A549 (cell line): ENCODE results near the gene ELOVL6. TPM values are rescaled to one million over a fixed set of nuclear protein-coding genes. Genes with fewer than 3 reads are reported as not detected.

Source experiments
- ATAC-seq, 2 experiments: fragments of 200-7000 bp in 1 of 2; fragments of >200 bp in 1 of 2; cut with Nextera tagmentation in 1 of 2; cut with Tn5 transposase in 1 of 2; 3 replicates each; pipeline versions ENCODE4 v1.8.0 to v1.9.1; 2018 to 2020; ENCODE audit warnings: mild to moderate bottlenecking in 1 of 2, moderate library complexity in 1 of 2
- CTCF ChIA-PET: fragments of 300-600 bp; sonication (Branson Sonifier 250); formaldehyde crosslinking; extraction: SDS; loops from one replicate; lab custom pipeline; 2021; ENCODE audit warnings: antibody characterized with exemption, inconsistent platforms; lab: Yijun Ruan, JAX
- POLR2A ChIA-PET: fragments of 350-600 bp; formaldehyde crosslinking; extraction: SDS; loops from one replicate; lab custom pipeline; 2021; ENCODE audit warnings: antibody characterized with exemption, inconsistent platforms; lab: Yijun Ruan, JAX
- DNase-seq, 2 experiments: peaks; one replicate each; pipeline versions ENCODE4 v3.0.0 to v3.0.0-alpha.2; 2011 to 2016; ENCODE audit warnings: low read depth in 1 of 2, low spot score in 1 of 2
- FAIRE-seq: peaks from 2 replicates; lab custom pipeline; 2011; peaks lifted over from hg19 to GRCh38; lab: Jason Lieb, UNC
- H3K27ac ChIP-seq, 2 experiments: fragments of >200 bp; sonication (Bioruptor Twin); formaldehyde crosslinking; 3 replicates each; pipeline ENCODE4 v1.5.1; 2016 to 2017
- H3K4me1 ChIP-seq: fragments of >200 bp; sonication (Bioruptor Twin); formaldehyde crosslinking; 3 replicates; pipeline ENCODE4 v1.6.1; 2016
- H3K4me2 ChIP-seq: fragments of >200 bp; sonication (Bioruptor Twin); formaldehyde crosslinking; 3 replicates; pipeline ENCODE4 v1.6.1; 2016
- H3K4me3 ChIP-seq: fragments of >200 bp; sonication (Bioruptor Twin); formaldehyde crosslinking; 3 replicates; pipeline ENCODE4 v1.5.1; 2016
- H3K9me3 ChIP-seq: fragments of >200 bp; sonication (Bioruptor Twin); formaldehyde crosslinking; 3 replicates; pipeline ENCODE4 v1.6.1; 2016
- BHLHE40 ChIP-seq: IDR thresholded peaks from 2 replicates; pipeline ENCODE4 v1.6.1; 2012; ENCODE audit warnings: low read depth, low read length, inconsistent platforms
- CBX2 ChIP-seq: fragments of 200-600 bp; sonication (generic); IDR thresholded peaks from 2 replicates; pipeline ENCODE4 v1.6.1; 2016; ENCODE audit warnings: low read depth, mild to moderate bottlenecking, borderline replicate concordance
- CBX8 ChIP-seq: fragments of 200-600 bp; sonication (generic); IDR thresholded peaks from 2 replicates; pipeline ENCODE4 v1.6.1; 2016
- CEBPB ChIP-seq, 2 experiments: fragments of >200 bp in 1 of 2; sonication (Bioruptor Twin) in 1 of 2; formaldehyde crosslinking in 1 of 2; IDR thresholded peaks; 2 replicates each; pipeline ENCODE4 v1.6.1; 2012 to 2016
- HEYL ChIP-seq: fragments of 250-450 bp; sonication (Bioruptor Pico); IDR thresholded peaks from 2 replicates; pipeline ENCODE4 v1.8.0; 2021; ENCODE audit warnings: mild to moderate bottlenecking, moderate library complexity
- HOXB5 ChIP-seq: fragments of 250-450 bp; sonication (Bioruptor Pico); IDR thresholded peaks from 2 replicates; pipeline ENCODE4 v1.5.0; 2020; ENCODE audit warnings: mild to moderate bottlenecking, moderate library complexity
- JUN ChIP-seq, 2 experiments: fragments of >200 bp; sonication (Bioruptor Twin); formaldehyde crosslinking; IDR thresholded peaks; 2 replicates in 1 of 2; 3 replicates in 1 of 2; pipeline ENCODE4 v1.6.1; 2016 to 2017
- NFE2L2 ChIP-seq: fragments of 150-350 bp; conservative IDR thresholded peaks from 2 replicates; pipeline ENCODE4 v1.6.1; 2014; ENCODE audit warnings: low read length
- RAD21 ChIP-seq, 2 experiments: fragments of >200 bp in 1 of 2; sonication (Bioruptor Twin) in 1 of 2; formaldehyde crosslinking in 1 of 2; IDR thresholded peaks in 1 of 2; conservative IDR thresholded peaks in 1 of 2; 2 replicates in 1 of 2; 3 replicates in 1 of 2; pipeline ENCODE4 v1.6.1; 2012 to 2018; ENCODE audit warnings: inconsistent platforms in 1 of 2
- SREBF2 ChIP-seq: fragments of 450-650 bp; IDR thresholded peaks from 2 replicates; pipeline ENCODE4 v1.6.1; 2014; ENCODE audit warnings: mild to moderate bottlenecking, moderate library complexity
- TFCP2L1 ChIP-seq: fragments of 250-450 bp; sonication (Bioruptor Pico); IDR thresholded peaks from 2 replicates; pipeline ENCODE4 v1.5.0; 2021; ENCODE audit warnings: mild to moderate bottlenecking
- TP53 ChIP-seq: fragments of 250-450 bp; sonication (Bioruptor Pico); IDR thresholded peaks from 2 replicates; pipeline ENCODE4 v1.5.0; 2021; ENCODE audit warnings: mild to moderate bottlenecking, moderate library complexity
- ZSCAN20 ChIP-seq: fragments of 250-450 bp; sonication (Bioruptor Pico); IDR thresholded peaks from 2 replicates; pipeline ENCODE4 v1.8.0; 2022; ENCODE audit warnings: mild to moderate bottlenecking, moderate library complexity
- WGBS: methylation state at CpG from one replicate; pipeline ENCODE4 v1.1.6; 2017; ENCODE audit errors: missing lambda C conversion rate; 5-methylcytosine and 5-hydroxymethylcytosine counted together
- polyA plus RNA-seq, 4 experiments: library from polyadenylated mRNA; depleted of rRNA in 3 of 4; stranded (reverse); fragments of >200 nt; fragmentation: RNase III in 1 of 4; extraction: RNeasy Plus Mini Kit Qiagen cat#74134 plus additional on column Dnase treatment in 1 of 4; gene quantifications; 2 replicates in 3 of 4; 3 replicates in 1 of 4; pipeline ENCODE4 v1.2.3, GENCODE V29; 2011 to 2017
- TF ChIP-seq, protein P1 (sequence below): fragments of 250-450 bp; sonication (Bioruptor Pico); IDR thresholded peaks from 2 replicates; pipeline ENCODE4 v1.5.0; 2020; ENCODE audit warnings: low read depth, mild to moderate bottlenecking, moderate library complexity
- TF ChIP-seq, protein P2 (sequence below): IDR thresholded peaks from 2 replicates; pipeline ENCODE4 v1.6.1; 2012; ENCODE audit warnings: low read depth, borderline replicate concordance
- TF ChIP-seq, protein P3 (sequence below): IDR thresholded peaks from 2 replicates; pipeline ENCODE4 v1.6.1; 2012
- TF ChIP-seq, protein P4 (sequence below): fragments of 250-450 bp; sonication (Bioruptor Pico); IDR thresholded peaks from 2 replicates; pipeline ENCODE4 v1.5.0; 2021; ENCODE audit warnings: mild to moderate bottlenecking, moderate library complexity, borderline replicate concordance
- TF ChIP-seq, protein P5 (sequence below): fragments of >200 bp; sonication (Bioruptor Twin); formaldehyde crosslinking; IDR thresholded peaks from 3 replicates; pipeline ENCODE4 v1.5.1; 2016
- TF ChIP-seq, protein P6 (sequence below): fragments of 450-650 bp; IDR thresholded peaks from 2 replicates; pipeline ENCODE4 v1.6.1; 2014; ENCODE audit warnings: antibody characterized with exemption

Gene ELOVL6
- polyA plus RNA-seq, 2 of the 4 experiments (the other 2 are of a cell fraction), result 22.0 to 26.8 TPM

DNA sequence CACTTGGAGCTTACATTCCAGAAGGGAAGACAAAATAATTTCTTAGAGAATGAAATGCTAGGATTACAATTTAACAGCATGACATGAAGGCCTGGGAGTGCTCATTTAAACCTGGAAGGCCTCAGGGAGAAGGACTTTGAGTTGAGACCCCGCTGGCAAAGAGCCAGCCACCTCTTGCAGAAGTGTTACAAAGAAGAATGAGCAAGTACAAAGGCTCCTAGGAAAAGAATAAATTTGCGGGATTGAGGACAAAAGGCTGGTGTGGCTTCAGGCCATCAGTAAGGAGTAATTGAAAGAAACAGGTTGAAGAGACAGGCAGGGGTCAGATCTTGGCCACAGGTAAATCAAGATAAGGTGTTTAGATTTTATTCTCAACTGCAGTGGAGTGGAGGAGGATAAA lies 3.1 kb upstream of the ELOVL6 start:
- 39% methylated on average over 2 of the region's 2 CpGs for WGBS
- FAIRE-seq, result no peak
- no peak for TF ChIP-seq HEYL (CRISPR knock-in tag)
- TF ChIP-seq CBX2, result no peak
- no peak for TF ChIP-seq TFCP2L1 (CRISPR knock-in tag)
- TF ChIP-seq ZSCAN20 (CRISPR knock-in tag), result no peak
- TF ChIP-seq SREBF2, result no peak
- TF ChIP-seq, protein P1, sequence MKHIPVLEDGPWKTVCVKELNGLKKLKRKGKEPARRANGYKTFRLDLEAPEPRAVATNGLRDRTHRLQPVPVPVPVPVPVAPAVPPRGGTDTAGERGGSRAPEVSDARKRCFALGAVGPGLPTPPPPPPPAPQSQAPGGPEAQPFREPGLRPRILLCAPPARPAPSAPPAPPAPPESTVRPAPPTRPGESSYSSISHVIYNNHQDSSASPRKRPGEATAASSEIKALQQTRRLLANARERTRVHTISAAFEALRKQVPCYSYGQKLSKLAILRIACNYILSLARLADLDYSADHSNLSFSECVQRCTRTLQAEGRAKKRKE, result no peak
- TF ChIP-seq, protein P2, sequence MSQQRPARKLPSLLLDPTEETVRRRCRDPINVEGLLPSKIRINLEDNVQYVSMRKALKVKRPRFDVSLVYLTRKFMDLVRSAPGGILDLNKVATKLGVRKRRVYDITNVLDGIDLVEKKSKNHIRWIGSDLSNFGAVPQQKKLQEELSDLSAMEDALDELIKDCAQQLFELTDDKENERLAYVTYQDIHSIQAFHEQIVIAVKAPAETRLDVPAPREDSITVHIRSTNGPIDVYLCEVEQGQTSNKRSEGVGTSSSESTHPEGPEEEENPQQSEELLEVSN, result no peak
- no peak for TF ChIP-seq HOXB5 (CRISPR knock-in tag)
- no peak for TF ChIP-seq NFE2L2
- no peak for TF ChIP-seq TP53 (CRISPR knock-in tag)
- TF ChIP-seq BHLHE40, result no peak
- TF ChIP-seq, protein P3, sequence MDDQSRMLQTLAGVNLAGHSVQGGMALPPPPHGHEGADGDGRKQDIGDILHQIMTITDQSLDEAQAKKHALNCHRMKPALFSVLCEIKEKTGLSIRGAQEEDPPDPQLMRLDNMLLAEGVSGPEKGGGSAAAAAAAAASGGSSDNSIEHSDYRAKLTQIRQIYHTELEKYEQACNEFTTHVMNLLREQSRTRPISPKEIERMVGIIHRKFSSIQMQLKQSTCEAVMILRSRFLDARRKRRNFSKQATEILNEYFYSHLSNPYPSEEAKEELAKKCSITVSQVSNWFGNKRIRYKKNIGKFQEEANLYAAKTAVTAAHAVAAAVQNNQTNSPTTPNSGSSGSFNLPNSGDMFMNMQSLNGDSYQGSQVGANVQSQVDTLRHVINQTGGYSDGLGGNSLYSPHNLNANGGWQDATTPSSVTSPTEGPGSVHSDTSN, result no peak
- TF ChIP-seq, protein P4, sequence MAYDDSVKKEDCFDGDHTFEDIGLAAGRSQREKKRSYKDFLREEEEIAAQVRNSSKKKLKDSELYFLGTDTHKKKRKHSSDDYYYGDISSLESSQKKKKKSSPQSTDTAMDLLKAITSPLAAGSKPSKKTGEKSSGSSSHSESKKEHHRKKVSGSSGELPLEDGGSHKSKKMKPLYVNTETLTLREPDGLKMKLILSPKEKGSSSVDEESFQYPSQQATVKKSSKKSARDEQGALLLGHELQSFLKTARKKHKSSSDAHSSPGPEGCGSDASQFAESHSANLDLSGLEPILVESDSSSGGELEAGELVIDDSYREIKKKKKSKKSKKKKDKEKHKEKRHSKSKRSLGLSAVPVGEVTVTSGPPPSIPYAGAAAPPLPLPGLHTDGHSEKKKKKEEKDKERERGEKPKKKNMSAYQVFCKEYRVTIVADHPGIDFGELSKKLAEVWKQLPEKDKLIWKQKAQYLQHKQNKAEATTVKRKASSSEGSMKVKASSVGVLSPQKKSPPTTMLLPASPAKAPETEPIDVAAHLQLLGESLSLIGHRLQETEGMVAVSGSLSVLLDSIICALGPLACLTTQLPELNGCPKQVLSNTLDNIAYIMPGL (CRISPR knock-in tag), result no peak
- TF ChIP-seq, protein P5, sequence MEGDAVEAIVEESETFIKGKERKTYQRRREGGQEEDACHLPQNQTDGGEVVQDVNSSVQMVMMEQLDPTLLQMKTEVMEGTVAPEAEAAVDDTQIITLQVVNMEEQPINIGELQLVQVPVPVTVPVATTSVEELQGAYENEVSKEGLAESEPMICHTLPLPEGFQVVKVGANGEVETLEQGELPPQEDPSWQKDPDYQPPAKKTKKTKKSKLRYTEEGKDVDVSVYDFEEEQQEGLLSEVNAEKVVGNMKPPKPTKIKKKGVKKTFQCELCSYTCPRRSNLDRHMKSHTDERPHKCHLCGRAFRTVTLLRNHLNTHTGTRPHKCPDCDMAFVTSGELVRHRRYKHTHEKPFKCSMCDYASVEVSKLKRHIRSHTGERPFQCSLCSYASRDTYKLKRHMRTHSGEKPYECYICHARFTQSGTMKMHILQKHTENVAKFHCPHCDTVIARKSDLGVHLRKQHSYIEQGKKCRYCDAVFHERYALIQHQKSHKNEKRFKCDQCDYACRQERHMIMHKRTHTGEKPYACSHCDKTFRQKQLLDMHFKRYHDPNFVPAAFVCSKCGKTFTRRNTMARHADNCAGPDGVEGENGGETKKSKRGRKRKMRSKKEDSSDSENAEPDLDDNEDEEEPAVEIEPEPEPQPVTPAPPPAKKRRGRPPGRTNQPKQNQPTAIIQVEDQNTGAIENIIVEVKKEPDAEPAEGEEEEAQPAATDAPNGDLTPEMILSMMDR, result no peak
- TF ChIP-seq CBX8, result no peak
- TF ChIP-seq, protein P6, sequence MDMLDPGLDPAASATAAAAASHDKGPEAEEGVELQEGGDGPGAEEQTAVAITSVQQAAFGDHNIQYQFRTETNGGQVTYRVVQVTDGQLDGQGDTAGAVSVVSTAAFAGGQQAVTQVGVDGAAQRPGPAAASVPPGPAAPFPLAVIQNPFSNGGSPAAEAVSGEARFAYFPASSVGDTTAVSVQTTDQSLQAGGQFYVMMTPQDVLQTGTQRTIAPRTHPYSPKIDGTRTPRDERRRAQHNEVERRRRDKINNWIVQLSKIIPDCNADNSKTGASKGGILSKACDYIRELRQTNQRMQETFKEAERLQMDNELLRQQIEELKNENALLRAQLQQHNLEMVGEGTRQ, result no peak
- no peak for TF ChIP-seq RAD21 (conservative IDR thresholded peaks at IDR 0.05 in 1 of 2, IDR thresholded peaks at IDR 0.05 in 1 of 2)
- TF ChIP-seq CEBPB (IDR thresholded peaks at IDR 0.05), result no peak
- no peak for DNase-seq
- Histone ChIP-seq H3K4me1 (peaks cover 7% of the 10 kb centered on the region; the same call in 1 of the 3 replicates), H3K4me2 (no peak overlapping the region), H3K4me3 (no peak overlapping the region), H3K27ac (no peak overlapping the region), H3K9me3 (no peaks in the 10 kb centered on the region)
- no peak for ATAC-seq
- ChIA-PET POLR2A (no interaction called here), CTCF (no interaction called here)

DNA sequence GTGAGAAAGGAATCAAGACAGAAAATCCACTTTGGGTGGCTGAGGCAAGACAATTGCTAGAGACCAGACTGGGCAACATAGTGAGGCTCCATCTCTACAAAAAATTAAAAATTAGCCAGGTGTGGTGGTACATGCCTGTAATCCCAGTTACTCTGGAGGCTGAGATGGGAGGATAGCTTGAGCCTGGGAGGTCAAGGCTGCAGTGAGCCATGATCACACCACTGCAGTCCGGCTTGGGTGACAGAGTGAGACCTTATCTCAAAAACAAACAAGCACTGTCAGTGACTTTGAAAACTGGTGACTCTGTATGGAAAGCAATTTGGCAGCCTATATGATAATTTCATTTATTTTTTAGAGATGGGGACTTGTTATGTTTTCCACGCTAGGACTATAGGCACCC lies 2.3 kb upstream of the ELOVL6 start:
- no peak overlapping the region for H3K4me2 ChIP-seq
- no peak overlapping the region for H3K27ac ChIP-seq
- no peak overlapping the region for H3K4me3 ChIP-seq
- CTCF ChIA-PET, result no interaction called here
- no peak for TF ChIP-seq JUN (IDR thresholded peaks at IDR 0.05)
- DNase-seq (no peak), ATAC-seq (no peak), FAIRE-seq (no peak)
- POLR2A ChIA-PET, result no interaction called here
- WGBS, result 75% methylated on average over 2 of the region's 2 CpGs
- H3K4me1 ChIP-seq, result peaks cover 7% of the 10 kb centered on the region; the same call in 2 of the 3 replicates
- no peaks in the 10 kb centered on the region for H3K9me3 ChIP-seq
